Right lobe of liver (tissue), 4 donors: ENCODE measurements around the gene MPZL2.

ENCODE experiments used
- POLR2A ChIP-seq: fragments of 450-650 bp; IDR thresholded peaks from one replicate; pipeline ENCODE4 v1.6.1; 2017; ENCODE audit warnings: antibody characterized with exemption, mild to moderate bottlenecking
- TF ChIP-seq, protein P1 (sequence below), 4 donors: fragments of 200-600 bp in 3 of 4; fragments of 450-650 bp in 1 of 4; IDR thresholded peaks; one replicate each; pipeline versions ENCODE4 v1.5.1 to v1.8.0; 2016 to 2022; ENCODE audit warnings: antibody characterized with exemption in 4 of 4, mild to moderate bottlenecking in 2 of 4
- donor health status: DM: no; HTN: no; CAD: no.
- donor health status: DM: no; HTN: no; CAD: no.
- donor health status: DM: no; HTN: yes; CAD: no.

GRCh38 chr11:118276422-118276821 lies 12.3 kb upstream of the MPZL2 start:
- no peak for TF ChIP-seq POLR2A
- TF ChIP-seq, protein P1, sequence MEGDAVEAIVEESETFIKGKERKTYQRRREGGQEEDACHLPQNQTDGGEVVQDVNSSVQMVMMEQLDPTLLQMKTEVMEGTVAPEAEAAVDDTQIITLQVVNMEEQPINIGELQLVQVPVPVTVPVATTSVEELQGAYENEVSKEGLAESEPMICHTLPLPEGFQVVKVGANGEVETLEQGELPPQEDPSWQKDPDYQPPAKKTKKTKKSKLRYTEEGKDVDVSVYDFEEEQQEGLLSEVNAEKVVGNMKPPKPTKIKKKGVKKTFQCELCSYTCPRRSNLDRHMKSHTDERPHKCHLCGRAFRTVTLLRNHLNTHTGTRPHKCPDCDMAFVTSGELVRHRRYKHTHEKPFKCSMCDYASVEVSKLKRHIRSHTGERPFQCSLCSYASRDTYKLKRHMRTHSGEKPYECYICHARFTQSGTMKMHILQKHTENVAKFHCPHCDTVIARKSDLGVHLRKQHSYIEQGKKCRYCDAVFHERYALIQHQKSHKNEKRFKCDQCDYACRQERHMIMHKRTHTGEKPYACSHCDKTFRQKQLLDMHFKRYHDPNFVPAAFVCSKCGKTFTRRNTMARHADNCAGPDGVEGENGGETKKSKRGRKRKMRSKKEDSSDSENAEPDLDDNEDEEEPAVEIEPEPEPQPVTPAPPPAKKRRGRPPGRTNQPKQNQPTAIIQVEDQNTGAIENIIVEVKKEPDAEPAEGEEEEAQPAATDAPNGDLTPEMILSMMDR (IDR thresholded peaks at IDR 0.05) = no peak
